Left kidney (tissue), 8 donors: ENCODE data around the gene ZNF22. TPM values are rescaled to one million over a fixed set of nuclear protein-coding genes. Genes with fewer than 3 reads are reported as not detected.

ENCODE experiments used
- DNase-seq: peaks from one replicate; pipeline ENCODE4 v3.0.0-alpha.2; 2013
- long read RNA-seq, 8 donors: transcript quantifications; one replicate each; lab custom pipeline, GENCODE V29; 2026
- polyA plus RNA-seq: library from polyadenylated mRNA; unstranded; fragments of 120-200 nt; gene quantifications from one replicate; pipeline ENCODE4 v1.2.1, GENCODE V29; 2013; ENCODE audit not compliant: insufficient read length

The ZNF22 gene
- polyA plus RNA-seq: 85.8 TPM
- long read RNA-seq, donor 1, transcript ZNF22-201 (2 exons, 2,551 nt): major isoform, 53 of 53 reads
- long read RNA-seq, donor 1, partial matches to known transcripts: 0 of 53 reads
- long read RNA-seq, donor 1, other reads (novel, unspliced or antisense): 0 of 53 reads
- long read RNA-seq, donor 2, transcript ZNF22-201 (2 exons, 2,551 nt): major isoform, 57 of 117 reads
- long read RNA-seq, donor 2, partial matches to known transcripts: 60 of 117 reads
- long read RNA-seq, donor 2, other reads (novel, unspliced or antisense): 0 of 117 reads
- long read RNA-seq, donor 3, transcript ZNF22-201 (2 exons, 2,551 nt): major isoform, 40 of 40 reads
- long read RNA-seq, donor 3, partial matches to known transcripts: 0 of 40 reads
- long read RNA-seq, donor 3, other reads (novel, unspliced or antisense): 0 of 40 reads
- long read RNA-seq, donor 4, transcript ZNF22-201 (2 exons, 2,551 nt): major isoform, 6 of 6 reads
- long read RNA-seq, donor 4, partial matches to known transcripts: 0 of 6 reads
- long read RNA-seq, donor 4, other reads (novel, unspliced or antisense): 0 of 6 reads
- long read RNA-seq, donor 5, transcript ZNF22-201 (2 exons, 2,551 nt): major isoform, 83 of 123 reads
- long read RNA-seq, donor 5, partial matches to known transcripts: 40 of 123 reads
- long read RNA-seq, donor 5, other reads (novel, unspliced or antisense): 0 of 123 reads
- long read RNA-seq, donor 6, transcript ZNF22-201 (2 exons, 2,551 nt): major isoform, 53 of 53 reads
- long read RNA-seq, donor 6, partial matches to known transcripts: 0 of 53 reads
- long read RNA-seq, donor 6, other reads (novel, unspliced or antisense): 0 of 53 reads
- long read RNA-seq, donor 7, transcript ZNF22-201 (2 exons, 2,551 nt): major isoform, 94 of 166 reads
- long read RNA-seq, donor 7, partial matches to known transcripts: 67 of 166 reads
- long read RNA-seq, donor 7, other reads (novel, unspliced or antisense): 5 of 166 reads
- long read RNA-seq, donor 8, transcript ZNF22-201 (2 exons, 2,551 nt): major isoform, 35 of 35 reads
- long read RNA-seq, donor 8, partial matches to known transcripts: 0 of 35 reads
- long read RNA-seq, donor 8, other reads (novel, unspliced or antisense): 0 of 35 reads

- peak; percentile 81 for DNase-seq
These were observed at the start of gene ZNF22 for GRCh38 chr10:45000752-45001380. TSS of gene ZNF22 (plus strand) at chr10:45000923. CDS start at chr10:45003369, 2,446 bp downstream.

- DNase-seq: no peak
These were observed 49.0 kb upstream of the ZNF22 start for GRCh38 chr10:44951576-44952226.

- no peak for DNase-seq
These were observed 47.9 kb upstream of the ZNF22 start for GRCh38 chr10:44952779-44953231.

- DNase-seq: no peak
These were observed 46.7 kb upstream of the ZNF22 start for GRCh38 chr10:44954042-44954441.

- no peak for DNase-seq
These were observed 45.8 kb upstream of the ZNF22 start for GRCh38 chr10:44954962-44955361.

- DNase-seq: no peak
These were observed 45.2 kb upstream of the ZNF22 start for GRCh38 chr10:44955413-44956070.

GRCh38 chr10:44956226-44956625 lies 44.5 kb upstream of the ZNF22 start:
- DNase-seq: no peak

- DNase-seq: no peak
These were observed 43.7 kb upstream of the ZNF22 start for GRCh38 chr10:44956717-44957706.

- no peak for DNase-seq
These were observed 42.4 kb upstream of the ZNF22 start for GRCh38 chr10:44958196-44958897.

GRCh38 chr10:44958898-44959246 lies 41.9 kb upstream of the ZNF22 start:
- DNase-seq: no peak

- peak; percentile 81 for DNase-seq
These were observed 41.3 kb upstream of the ZNF22 start, which contains the start of gene RASSF4 for GRCh38 chr10:44959247-44960087. TSS of gene RASSF4 (plus strand) at chr10:44959802. CDS start at chr10:44970203, 10,401 bp downstream.

GRCh38 chr10:44960088-44960460 lies 40.6 kb upstream of the ZNF22 start:
- no peak for DNase-seq

GRCh38 chr10:44960482-44961229 lies 40.1 kb upstream of the ZNF22 start:
- DNase-seq: no peak

- DNase-seq: no peak
These were observed 39.5 kb upstream of the ZNF22 start for GRCh38 chr10:44961230-44961571.

GRCh38 chr10:44961931-44962750 lies 38.6 kb upstream of the ZNF22 start:
- no peak for DNase-seq
